SHP77 (cell line): ENCODE data around the gene THOC5.
"Not testable (repeated sequence)": the region's sequence is repeated elsewhere in the genome, so short reads cannot be mapped to it uniquely, and the experiment has no call there.

ENCODE experiments used
- DNase-seq, 2 experiments: peaks; one replicate each; lab custom pipeline; 2025; lab: John Stamatoyannopoulos, UW

The THOC5 gene

DNA sequence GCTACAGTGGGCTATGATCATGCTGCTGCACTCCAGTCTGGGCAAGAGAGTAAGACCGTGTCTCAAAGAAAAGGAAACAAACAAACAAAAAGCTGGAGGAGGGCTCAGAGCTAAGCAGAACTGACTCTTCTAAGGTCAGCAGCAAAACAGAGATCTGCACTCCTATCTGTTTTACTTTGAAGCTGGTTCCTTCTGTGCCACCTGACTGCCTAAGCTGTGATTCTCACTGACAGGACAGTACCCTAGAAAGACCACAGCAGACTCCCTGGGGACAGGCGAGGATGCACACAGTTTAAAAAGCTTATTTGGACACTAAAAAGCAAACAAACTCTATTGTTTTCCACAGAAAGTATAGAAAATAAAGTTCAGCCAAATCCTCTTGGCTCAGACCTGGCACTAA, 43.0 kb downstream of the THOC5 start:
- DNase-seq: no peak

- no peak for DNase-seq
Measured at GRCh38 chr22:29509815-29510214, 43.7 kb downstream of the THOC5 start.

GRCh38 chr22:29509298-29509697, 44.3 kb downstream of the THOC5 start:
- DNase-seq: no peak

DNA sequence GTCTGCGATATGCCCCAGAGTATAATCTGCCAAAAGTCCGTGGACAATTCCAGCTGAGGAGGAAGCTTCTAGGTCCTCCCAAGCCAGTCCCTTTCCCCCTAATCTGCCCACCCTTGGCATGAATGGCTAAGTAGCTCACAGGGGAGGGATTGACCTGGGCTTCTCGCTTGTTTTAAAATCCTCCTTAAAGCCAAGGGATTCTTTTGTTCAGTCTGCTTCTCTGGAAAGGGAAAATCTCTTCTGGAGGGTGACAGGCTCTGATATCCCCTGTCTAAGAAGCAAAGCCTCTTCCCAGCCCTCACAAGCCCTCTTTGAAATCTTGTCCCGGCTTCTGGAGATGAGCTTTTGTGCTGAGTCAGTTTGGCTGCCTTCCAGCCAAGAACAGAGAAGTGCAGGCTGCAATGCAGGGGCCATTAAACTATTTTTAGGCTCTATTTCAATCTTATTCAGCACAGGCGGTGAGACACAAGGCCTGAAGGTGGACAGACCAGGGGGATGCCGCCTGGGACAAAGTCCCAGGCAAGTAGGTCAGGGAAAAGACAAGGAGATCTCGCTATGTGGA, 49.7 kb downstream of the THOC5 start:
- DNase-seq: no peak

GRCh38 chr22:29499852-29500251, 53.7 kb downstream of the THOC5 start:
- DNase-seq: no peak

DNA sequence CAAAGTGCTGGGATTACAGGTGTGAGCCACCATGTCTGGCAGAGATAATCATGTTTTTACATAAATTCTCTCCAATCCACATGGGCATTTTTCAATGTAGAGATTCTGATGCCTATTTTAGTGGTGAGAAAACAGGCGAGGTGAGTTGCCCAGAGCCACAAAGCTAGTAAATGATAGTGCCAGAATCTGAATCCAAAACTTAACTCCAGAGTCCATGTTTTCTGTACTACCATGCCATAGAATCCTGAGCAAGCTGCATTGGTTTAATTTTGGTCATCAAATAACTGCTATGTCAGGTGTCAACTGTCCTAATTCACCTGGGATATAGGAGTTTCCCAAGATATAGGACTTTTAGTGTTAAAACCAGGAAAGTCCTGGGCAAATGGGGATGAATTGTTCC, 59.9 kb downstream of the THOC5 start:
- no peak for DNase-seq

DNA sequence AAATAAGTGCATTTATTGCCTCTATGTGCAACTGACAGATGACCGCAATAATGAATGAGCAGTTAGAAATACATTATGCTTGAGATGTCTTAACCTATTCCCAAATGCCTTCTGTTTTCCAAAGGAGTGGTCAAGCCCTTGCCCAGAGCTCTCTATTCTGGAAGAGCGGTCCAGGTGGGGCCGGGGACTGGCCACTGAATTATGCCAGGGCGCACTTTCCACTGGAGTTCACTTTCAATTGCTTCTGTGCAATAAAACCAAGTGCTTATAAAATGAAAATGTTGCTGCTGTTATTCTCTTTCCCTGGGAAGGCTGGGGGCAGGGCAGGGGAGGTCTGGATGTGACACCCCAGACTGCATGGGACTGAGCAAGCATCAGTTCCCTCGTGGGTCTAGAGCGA, 62.5 kb downstream of the THOC5 start:
- DNase-seq: no peak

GRCh38 chr22:29489127-29489780, 64.3 kb downstream of the THOC5 start:
- DNase-seq: not testable (repeated sequence)

GRCh38 chr22:29487426-29487986, 66.1 kb downstream of the THOC5 start:
- no peak for DNase-seq

- DNase-seq: no peak
Measured at GRCh38 chr22:29485448-29485847, 68.1 kb downstream of the THOC5 start.

- DNase-seq: no peak
Measured at GRCh38 chr22:29484642-29485041, 68.9 kb downstream of the THOC5 start.

DNA sequence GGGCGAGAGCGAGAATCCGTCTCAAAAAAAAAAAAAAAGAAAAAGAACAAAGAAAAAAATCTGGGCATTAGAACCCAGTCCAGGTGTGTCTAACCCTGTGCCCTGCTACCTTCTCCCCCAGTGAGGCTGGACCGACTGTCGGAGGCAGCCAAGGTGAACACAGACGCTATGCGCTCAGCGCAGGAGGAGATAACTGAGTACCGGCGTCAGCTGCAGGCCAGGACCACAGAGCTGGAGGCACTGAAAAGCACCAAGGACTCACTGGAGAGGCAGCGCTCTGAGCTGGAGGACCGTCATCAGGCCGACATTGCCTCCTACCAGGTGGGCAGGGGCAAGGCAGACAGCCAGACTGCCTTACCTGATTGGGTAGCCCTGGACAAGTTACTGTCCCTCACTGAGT, 70.3 kb downstream of the THOC5 start:
- no peak for DNase-seq

DNA sequence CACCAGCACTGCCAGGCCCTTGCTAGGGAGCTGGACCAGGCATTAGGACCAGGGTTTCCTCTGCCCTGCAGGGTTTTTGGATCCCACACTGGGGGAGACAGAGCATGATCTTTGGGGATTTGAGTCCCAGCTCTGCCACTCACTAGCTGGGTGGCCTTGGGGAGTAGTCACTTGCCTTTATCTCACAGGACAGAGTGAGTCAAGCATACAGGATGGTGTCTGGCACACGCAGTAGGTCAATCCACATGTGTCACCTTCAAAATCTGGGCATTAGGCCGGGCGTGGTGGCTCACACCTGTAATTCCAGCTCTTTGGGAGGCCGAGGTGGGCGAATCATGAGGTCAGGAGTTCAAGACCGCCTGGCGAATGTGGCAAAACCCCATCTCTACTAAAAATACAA, 70.8 kb downstream of the THOC5 start:
- DNase-seq: no peak

GRCh38 chr22:29482253-29482652, 71.3 kb downstream of the THOC5 start:
- no peak for DNase-seq

GRCh38 chr22:29481265-29482000, 72.1 kb downstream of the THOC5 start:
- no peak for DNase-seq

GRCh38 chr22:29480512-29481264, 72.9 kb downstream of the THOC5 start:
- no peak for DNase-seq

DNA sequence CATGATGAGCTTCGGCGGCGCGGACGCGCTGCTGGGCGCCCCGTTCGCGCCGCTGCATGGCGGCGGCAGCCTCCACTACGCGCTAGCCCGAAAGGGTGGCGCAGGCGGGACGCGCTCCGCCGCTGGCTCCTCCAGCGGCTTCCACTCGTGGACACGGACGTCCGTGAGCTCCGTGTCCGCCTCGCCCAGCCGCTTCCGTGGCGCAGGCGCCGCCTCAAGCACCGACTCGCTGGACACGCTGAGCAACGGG, 73.4 kb downstream of the THOC5 start:
- no peak for DNase-seq

- peak; percentile 14 to 45 for DNase-seq
Measured at GRCh38 chr22:29479417-29480261, 73.9 kb downstream of the THOC5 start, which contains the start of gene NEFH. Gene NEFH (plus strand): TSS chr22:29480218. CDS start chr22:29480263, 45 bp downstream.

- no peak for DNase-seq
Measured at GRCh38 chr22:29478326-29479276, 75.0 kb downstream of the THOC5 start.

DNA sequence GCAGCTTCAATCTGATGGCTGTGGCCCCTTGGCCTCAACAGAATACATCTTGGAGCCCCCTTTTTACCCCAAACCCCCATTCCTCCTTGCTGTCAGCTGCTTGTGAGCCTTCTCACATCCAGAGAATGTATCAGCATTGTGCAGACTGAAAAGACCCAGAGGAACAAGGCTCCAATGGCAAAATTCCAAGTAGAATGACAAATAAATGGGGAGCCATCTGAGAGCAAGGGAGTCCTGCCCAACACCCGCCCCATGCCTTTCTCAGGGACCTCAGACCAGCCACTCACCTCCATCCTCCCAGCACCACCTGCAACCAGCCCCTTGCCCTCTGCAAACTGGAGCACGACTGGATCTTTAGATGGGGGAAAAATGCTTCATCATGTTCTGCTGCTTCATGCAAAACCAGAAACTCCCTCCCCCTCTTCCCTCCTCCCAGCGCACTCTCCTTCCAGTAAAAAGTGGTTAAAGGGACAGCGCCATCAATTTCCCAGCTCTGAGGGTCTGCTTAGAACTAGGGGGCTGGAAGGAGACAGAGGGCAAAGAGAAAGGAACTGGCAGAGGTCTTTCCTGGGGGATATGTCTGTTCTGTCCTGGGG, 75.7 kb downstream of the THOC5 start:
- peak; percentile 44 to 54 for DNase-seq
